LHCN-M2 (cell line): ENCODE data around the gene INA. TPM values are rescaled to one million over a fixed set of nuclear protein-coding genes. Genes with fewer than 3 reads are reported as not detected.

Source experiments
- DNase-seq: peaks from one replicate; pipeline ENCODE4 v3.0.0-alpha.2; 2012; ENCODE audit warnings: low read depth
- total RNA-seq: library from RNA; depleted of rRNA; stranded (reverse); fragments of >200 nt; gene quantifications from 2 replicates; pipeline ENCODE4 v1.2.3, GENCODE V29; 2014

INA gene
- total RNA-seq, 1 experiment from 2014 or later = not detected

DNA sequence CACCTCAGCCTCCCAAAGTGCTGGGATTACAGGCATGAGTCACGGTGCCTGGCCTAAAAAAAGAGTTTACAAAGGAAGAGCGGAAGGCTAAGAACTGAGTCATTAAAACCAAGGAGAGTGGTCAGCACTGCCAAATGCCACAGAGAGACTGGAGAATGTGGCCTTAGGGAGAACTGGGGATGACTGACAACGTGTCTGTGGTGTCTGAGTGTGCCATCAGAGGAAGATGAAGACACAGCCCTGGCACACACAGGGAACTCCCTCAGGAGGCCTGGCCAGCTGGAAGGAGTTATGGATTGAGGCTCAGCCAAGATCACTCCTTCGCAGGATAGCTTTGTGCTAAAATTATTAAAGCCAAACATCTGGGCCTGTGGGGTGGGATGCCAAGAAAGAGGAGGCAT lies 3.9 kb upstream of the INA start:
- peak; percentile 100 for DNase-seq

DNA sequence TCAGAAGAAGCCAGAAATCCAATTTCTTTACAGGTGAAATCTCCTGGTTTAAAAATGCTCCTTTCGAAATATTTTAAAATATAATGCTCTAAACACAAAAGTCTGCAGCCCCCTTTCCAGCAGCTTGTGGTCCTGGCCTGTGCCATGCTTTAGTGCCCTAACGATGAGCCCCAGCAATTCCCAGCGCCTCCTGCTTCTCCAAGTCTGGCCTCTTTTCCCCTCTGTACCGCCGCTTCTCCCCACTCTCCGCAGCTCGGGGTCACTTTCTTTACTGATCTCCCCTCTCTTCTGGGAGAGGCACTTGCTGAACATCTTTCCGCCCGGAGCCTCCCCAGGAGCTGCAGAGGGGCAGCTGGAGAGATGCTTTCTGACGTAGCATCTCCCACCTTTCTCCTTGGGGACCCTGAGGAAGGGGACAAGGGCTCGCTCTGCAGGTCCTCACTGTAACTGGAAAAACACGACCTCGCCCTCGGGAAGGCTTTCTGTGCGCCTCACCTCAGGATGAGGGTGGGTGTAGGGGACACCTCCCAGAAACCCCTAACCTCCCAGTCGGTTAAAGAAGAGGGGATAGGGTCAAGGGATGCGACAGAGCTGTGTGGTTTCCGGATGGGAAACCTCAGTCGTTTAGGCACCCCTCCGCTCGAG lies 565 bp upstream of the INA start:
- DNase-seq = no peak

DNA sequence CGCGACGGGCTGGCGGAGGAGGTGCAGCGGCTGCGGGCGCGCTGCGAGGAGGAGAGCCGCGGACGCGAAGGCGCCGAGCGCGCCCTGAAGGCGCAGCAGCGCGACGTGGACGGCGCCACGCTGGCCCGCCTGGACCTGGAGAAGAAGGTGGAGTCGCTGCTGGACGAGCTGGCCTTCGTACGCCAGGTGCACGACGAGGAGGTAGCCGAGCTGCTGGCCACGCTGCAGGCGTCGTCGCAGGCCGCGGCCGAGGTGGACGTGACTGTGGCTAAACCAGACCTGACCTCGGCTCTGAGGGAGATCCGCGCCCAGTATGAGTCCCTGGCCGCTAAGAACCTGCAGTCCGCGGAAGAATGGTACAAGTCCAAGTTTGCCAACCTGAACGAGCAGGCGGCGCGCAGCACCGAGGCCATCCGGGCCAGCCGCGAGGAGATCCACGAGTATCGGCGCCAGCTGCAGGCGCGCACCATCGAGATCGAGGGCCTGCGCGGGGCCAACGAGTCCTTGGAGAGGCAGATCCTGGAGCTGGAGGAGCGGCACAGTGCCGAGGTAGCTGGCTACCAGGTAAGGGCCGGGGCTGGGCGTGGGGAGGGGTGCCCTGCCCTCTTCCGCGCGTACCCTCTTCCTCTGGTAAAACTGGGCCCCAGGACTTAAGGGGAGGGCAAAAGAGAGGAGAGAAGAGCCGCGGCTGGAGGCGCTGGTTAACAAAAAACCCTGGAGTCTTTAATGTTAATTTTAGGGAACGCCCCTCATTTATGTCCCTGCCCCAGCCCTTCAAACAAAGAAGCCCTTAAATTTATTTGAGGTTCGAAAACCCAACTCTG lies 987 bp downstream of the INA start:
- DNase-seq = no peak

DNA sequence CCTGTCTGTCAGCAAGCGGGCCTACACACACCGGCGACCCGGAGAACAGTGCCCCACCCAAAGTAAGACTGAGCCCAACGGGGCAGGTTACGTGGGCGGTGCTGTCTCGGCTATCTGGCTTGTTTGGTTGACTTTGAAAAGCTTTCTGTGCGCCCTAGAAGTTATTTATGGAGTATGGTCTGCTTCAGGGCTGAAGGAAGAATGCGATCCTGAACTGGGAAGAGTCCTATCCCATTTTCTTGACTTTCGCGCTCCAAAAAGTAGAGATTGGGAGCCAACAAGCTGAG lies 1.5 kb downstream of the INA start:
- no peak for DNase-seq

DNA sequence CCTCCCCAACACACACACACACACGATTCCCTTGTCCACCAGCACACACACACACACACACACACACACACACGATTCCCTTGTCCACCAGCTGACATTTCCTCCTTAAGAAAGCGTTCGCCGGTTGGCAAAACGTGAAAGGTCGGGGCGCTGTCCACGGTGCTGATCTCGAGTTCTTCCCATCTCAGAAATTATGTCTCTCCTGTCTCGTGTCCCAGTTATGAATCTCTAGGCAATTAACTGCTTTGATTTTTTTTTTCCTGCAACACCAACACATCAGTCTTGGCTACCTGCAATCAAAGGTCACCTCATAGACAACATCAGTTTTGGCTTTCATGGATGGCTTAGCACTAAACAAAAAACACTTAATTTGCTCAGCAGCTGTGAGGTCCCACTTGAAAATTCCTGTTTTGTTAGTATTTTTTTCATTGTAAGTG lies 1.9 kb downstream of the INA start:
- DNase-seq = peak; percentile 44

DNA sequence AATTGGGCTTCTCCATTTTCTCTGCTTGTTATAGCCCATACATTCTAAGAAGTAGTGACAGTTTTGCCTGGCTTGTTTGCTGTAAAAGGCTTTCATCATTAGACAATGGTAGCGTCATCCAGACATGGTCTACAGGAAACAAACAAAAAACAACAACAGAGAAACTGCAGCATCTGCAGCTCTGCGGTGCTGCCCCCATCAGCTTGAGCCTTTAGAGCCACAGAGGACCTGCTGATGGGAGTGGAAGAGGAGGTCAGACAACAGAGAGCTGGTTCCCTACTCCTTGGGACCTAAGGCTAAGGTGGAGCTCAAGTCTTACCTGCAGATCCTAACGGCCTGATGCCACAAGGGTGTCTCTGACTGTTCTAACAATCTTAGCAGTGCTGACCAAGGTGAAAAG lies 3.1 kb downstream of the INA start:
- no peak for DNase-seq

DNA sequence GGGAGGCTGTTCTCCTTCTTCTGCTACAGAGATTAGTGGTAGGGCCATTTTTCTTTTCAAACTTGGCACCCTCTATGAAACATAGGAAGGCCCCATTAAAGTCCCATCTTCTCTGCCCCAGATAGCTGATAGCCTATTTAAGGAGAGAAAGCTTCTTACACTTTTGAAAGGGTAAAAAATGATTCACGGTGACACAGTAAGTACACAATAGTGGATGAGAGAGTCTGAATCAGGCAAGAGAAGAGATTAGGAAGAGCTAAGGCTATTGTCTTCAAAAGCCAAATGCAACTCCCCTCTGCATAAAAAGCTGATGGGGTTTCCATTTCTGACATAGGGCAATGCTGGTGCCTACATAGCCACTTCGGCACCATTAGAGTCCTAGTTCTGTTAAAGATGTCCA lies 3.6 kb downstream of the INA start:
- no peak for DNase-seq

DNA sequence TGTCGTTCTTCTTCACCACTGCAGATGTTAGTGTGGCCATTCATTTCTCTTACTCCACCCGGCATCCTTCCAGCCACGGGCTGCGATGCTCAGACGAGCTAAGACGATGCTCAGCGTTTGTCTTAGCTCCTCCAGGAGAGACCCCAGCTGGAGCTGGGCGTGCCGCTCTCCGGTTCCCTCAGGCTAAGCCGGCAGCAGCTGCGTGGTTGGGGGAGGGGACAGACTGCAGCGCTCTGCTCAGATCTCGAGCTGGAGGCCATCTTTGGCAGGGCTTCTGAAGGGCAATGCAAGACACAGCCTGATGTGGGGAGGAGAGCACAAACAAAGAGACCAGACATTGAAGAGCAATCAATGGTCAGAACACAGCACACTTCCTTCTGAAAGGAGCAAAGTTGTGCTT lies 4.8 kb downstream of the INA start:
- peak; percentile 66 for DNase-seq

DNA sequence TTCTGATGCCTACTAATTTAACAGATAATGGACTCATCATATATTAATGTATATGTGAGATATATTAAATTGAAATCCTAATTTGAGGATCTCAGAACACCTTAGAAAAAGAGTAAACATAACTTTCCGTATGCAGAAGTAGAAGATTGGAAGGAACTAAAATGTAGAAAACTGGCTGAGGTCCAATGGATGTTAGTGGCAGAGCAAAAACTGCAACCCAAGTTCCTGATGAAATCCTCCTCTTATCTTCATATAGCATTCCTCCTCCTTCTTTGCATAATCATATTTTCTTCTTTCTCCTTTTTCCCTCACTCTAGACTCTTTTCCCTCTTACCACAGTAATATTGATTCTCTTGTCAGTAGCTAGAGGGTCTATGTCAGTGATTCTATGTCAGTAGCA lies 6.0 kb downstream of the INA start:
- DNase-seq = no peak

DNA sequence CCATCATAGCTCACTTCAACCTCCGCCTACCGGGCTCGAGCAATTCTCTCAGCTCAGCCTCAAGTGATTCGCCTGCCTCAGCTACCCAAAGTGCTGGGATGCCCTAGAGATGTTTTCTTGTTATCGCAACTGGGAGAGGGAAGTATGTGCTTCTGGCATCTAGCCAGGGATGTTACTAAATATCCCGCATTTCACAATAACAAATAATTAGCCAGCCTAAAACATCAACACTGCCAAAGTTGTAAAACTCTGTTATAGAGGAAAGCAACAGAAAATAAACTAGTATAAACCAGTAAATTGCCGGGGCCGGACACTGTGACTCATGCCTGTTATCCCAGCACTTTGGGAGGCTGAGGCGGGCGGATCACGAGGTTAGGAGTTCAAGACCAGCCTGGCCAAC lies 7.2 kb downstream of the INA start:
- peak; percentile 30 for DNase-seq

DNA sequence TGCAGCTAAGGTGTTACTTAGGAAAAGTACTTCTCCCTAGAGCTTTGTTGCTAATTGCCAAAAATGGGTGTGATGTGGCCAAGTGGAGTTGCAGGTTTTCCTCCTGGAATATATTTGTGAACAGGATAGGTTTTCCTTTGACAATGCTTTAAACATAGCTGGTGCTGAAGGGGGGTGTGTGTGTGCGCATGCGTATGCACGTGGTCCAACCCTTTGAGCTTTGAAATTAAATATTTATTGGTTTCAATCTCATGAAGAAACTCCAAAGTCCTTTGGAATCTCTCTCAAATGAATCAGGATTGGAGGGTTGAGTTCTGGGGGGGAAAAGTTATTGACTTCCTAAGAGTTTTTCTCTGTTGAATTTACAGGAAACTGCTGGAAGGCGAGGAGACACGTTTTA lies 11.1 kb downstream of the INA start:
- DNase-seq = no peak

DNA sequence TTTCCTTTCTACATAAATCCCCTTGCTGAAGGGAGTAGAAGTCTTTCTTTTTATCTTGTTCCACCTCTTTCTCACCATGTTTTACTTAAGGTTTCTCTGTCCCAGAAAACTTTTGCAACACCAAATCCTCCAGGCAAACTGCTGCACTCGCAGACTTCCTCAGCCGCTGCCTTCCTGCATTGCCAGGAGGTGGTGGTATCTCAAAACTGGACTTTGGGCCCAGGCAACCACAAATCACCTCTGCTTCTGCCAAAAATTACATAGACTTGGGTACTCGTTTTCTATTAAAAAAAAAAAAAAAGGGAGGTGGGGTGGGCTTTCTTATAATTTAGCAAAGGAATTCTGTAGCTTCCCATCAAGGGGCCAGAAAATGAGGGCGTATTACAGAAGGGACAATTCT lies 14.7 kb downstream of the INA start:
- DNase-seq = no peak

DNA sequence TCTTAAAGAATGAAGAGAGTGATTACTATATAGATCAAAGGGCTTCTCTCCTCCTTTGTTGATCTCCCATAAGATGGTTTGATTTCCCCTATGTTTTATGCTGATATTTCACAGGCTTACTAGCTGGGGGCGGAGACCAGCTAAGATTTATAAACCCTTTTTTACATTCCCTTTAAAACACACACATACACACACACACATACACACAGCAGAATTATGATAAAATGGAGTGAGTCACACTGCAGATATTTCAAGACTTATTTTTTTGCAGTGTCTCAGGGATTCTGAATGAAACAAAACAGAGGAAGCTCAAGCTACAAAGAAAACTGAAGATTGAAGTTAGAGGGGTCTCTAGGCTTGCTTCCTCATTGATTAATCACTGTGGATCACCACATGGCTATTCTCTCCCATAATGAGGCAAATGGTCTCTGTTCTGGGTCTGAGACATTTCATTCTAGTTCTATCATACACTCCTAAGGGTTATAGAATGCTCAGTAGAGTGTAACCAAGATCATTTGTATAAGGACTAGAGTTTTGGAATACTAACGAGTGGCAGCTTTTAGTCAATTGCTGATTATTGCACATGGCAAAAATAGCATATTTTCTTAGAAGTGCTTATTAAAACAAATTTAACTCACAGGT lies 18.6 kb downstream of the INA start:
- DNase-seq = peak; percentile 72

DNA sequence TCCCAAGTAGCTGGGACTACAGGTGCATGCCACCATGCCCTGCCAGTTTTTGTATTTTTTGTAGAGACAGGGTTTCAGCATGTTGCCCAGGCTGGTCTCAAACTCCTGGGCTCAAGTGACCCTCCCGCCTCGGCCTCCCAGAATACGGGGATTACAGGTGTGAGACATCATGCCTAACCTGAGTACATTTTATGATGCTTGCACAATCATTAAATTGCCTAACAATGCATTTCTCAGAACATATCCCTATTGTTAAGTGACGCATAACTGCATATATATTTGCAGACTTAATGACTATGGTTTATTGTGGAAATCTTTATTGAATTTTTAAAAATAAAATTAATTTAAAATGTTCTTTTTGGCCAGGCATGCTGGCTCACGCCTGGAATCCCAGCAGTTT lies 30.7 kb downstream of the INA start:
- DNase-seq = no peak

DNA sequence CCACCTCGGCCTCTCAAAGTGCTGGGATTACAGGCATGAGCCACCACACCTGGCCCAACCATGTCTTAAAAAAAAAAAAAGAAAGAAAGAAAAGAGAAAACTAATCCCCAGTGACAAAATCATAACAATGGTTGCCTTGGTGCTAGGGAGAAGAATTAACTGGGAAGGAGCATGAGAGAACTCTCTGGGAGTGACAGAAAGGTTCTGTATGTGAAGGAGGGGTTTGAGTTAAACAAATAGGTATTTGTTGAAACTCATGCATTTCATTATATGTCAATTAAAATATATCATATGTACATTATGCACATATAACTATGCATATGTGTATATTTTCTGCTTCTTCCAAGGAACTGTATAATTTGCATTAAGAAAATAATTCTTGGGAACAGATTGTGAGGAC lies 33.3 kb downstream of the INA start:
- no peak for DNase-seq

DNA sequence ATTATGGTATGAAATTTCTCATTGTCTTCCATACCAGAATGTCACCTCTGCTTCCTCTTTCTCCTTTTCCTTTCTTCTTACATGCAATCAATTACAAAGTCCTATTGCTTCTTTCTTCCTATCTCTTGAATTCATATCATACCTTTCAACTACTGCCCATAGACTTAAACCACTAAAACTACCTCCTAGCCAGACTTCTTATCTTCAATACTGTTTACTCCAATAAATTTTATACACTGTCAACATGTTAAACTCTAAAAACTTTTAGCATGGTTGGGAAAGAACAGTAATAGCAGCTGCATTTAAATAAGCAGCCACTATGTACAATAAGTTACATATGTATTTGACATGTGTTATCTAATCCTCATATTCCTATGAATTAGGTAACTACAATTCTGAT lies 39.1 kb downstream of the INA start:
- DNase-seq = no peak

DNA sequence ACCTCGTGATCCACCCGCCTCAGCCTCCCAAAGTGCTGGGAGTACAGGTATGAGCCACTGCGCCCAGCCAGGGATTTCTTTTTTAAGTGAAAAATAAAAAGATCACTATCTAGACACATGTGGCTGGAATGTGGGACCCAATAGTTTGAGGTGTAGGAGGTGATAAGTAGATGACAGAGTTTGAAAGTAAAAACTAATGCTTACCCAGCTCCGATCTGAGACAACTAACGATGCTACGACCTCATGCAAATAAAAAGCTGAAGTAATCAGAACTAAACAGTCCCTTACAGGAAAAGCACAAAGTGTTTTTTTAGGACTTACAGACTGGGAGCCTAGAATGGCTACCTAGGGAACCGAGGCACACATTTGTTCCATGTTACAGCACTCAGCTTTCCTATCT lies 51.0 kb downstream of the INA start:
- no peak for DNase-seq

DNA sequence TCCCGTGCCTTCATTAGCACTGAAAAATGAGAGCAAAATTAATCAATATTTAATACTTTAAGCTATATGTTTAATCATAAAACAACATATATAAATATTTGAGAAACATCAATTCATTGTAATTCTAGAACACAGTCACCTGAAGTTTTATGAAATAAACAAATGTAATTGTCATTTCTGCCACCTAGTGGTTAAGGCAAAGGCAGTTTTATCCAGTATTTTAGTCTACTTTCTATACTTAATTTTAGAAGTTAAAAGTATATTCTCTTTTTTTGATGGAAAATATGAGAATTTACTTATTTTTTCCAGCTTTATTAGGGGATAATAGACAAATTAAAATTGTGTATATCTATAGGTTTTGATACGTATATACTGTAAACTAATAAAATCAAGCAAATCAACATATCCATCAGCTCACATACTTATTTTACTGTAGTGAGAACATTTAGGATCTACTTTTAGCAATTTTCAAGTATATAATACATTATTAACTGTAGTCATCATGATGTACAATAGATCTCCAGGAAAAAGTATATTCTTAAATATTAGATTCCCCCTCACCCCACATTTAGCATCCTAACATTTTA lies 57.1 kb downstream of the INA start:
- DNase-seq = no peak

DNA sequence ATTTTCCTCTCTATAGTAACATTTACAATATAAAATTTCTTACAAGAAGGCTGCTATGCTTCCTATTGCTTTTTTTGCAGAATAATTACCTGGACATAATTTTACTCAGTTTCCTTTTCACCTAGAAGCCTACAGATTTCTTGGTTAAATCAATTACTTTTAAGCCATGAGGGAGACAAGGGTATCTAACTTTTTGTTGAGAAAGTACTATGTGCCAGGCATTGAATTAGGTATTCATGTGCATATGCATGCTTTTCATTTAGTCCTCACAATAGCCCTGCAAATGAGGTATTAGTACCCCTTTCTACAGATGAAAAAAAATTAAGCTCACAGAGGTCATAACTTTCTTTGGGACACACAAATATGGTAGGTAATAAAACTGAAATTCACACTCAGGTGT lies 57.6 kb downstream of the INA start:
- no peak for DNase-seq

DNA sequence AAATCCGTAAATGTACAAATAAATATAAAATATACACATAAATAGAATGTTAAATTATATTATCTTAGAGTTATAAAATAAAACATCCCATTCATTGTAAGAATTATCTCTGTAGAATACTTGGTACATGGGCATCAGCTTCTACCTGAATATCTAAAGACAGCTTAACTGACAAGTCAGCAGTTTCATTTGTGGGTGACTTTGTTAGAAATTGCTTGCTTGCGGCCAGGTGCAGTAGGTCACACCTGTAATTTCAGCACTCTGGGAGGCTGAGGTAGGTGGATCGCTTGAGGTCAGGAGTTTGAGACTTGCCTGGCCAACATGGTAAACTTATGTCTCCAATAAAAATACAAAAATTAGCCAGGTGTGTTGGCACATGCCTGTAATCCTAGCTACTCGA lies 59.4 kb downstream of the INA start:
- DNase-seq = no peak
